Measurements from ENCODE around the gene APBA1. TPM values are rescaled to one million over a fixed set of nuclear protein-coding genes. Genes with fewer than 3 reads are reported as not detected.

Gene APBA1
- polyA plus RNA-seq, 1 experiment = 6.7 TPM

GRCh38 chr9:69428017-69428785 lies 244.0 kb downstream of the APBA1 start:
- ChIA-PET POLR2A (no interaction called here), CTCF (interaction anchor here (0.5 kb wide), 1 partner anchor 330 kb away, joined by 3 read pairs; no protein-coding TSS in a partner anchor)
- Histone ChIP-seq H3K27ac (ENCODE audit: low read depth, low read length) (no peak overlapping the region), H3K9me3 (ENCODE audit: control insufficient read depth, insufficient read depth, low read length) (no peaks in the 10 kb centered on the region), H3K27me3 (ENCODE audit: control insufficient read depth, insufficient read depth, low read length) (no peaks in the 10 kb centered on the region), H3K4me3 (ENCODE audit: low read depth, low read length) (no peak overlapping the region)
- TF ChIP-seq CTCF (IDR thresholded peaks at IDR 0.05; ENCODE audit: low read depth, low read length) = no peak
- DNase-seq (ENCODE audit: low read depth, low spot score) = no peak

- TF ChIP-seq CTCF (IDR thresholded peaks at IDR 0.05; ENCODE audit: low read depth, low read length) = no peak
- CTCF ChIA-PET = interaction anchor here (1.0 to 1.1 kb wide), 2 partner anchors 452 to 686 kb away, joined by 3 to 4 read pairs; no protein-coding TSS in a partner anchor
Observed at GRCh38 chr9:69427286-69427685, 244.9 kb downstream of the APBA1 start.

GRCh38 chr9:69425136-69425801 lies 246.9 kb downstream of the APBA1 start:
- no peak for TF ChIP-seq CTCF (IDR thresholded peaks at IDR 0.05; ENCODE audit: low read depth, low read length)
- ChIA-PET CTCF (interaction anchor here (1.7 kb wide), 1 partner anchor 494 kb away, joined by 5 read pairs; no protein-coding TSS in a partner anchor), POLR2A (no interaction called here)
- H3K9me3 ChIP-seq (ENCODE audit: control insufficient read depth, insufficient read depth, low read length) = no peaks in the 10 kb centered on the region
- no peak for DNase-seq (ENCODE audit: low read depth, low spot score)
- H3K27ac ChIP-seq (ENCODE audit: low read depth, low read length) = no peak overlapping the region
- H3K27me3 ChIP-seq (ENCODE audit: control insufficient read depth, insufficient read depth, low read length) = no peaks in the 10 kb centered on the region
- H3K4me3 ChIP-seq (ENCODE audit: low read depth, low read length) = no peak overlapping the region

More at GRCh38 chr9:69427286-69427685, 244.9 kb downstream of the APBA1 start:
- DNase-seq (ENCODE audit: low read depth, low spot score) = no peak
- no peaks in the 10 kb centered on the region for H3K9me3 ChIP-seq (ENCODE audit: control insufficient read depth, insufficient read depth, low read length)
- H3K27ac ChIP-seq (ENCODE audit: low read depth, low read length) = no peak overlapping the region
- H3K27me3 ChIP-seq (ENCODE audit: control insufficient read depth, insufficient read depth, low read length) = no peaks in the 10 kb centered on the region
- POLR2A ChIA-PET = no interaction called here
- H3K4me3 ChIP-seq (ENCODE audit: low read depth, low read length) = no peak overlapping the region

- POLR2A ChIA-PET = interaction anchor here (0.8 kb wide), 1 partner anchor 355 kb away, joined by 4 read pairs; no protein-coding TSS in a partner anchor
- Histone ChIP-seq H3K9me3 (ENCODE audit: control insufficient read depth, insufficient read depth, low read length) (no peaks in the 10 kb centered on the region), H3K27me3 (ENCODE audit: control insufficient read depth, insufficient read depth, low read length) (no peaks in the 10 kb centered on the region), H3K4me3 (ENCODE audit: low read depth, low read length) (no peak overlapping the region), H3K27ac (ENCODE audit: low read depth, low read length) (no peak overlapping the region)
- TF ChIP-seq CTCF (IDR thresholded peaks at IDR 0.05; ENCODE audit: low read depth, low read length) = peak; percentile 78
- peak; percentile 29 for DNase-seq (ENCODE audit: low read depth, low spot score)
- CTCF ChIA-PET = interaction anchor here (0.5 to 4.4 kb wide), 48 partner anchors 8 to 844 kb away, joined by 3 to 68 read pairs (median 4); partner anchors contain the start of gene APBA1
Observed at GRCh38 chr9:69421908-69422801, 250.0 kb downstream of the APBA1 start.

Data from AG04450 (cell line).